Left forelimb (tissue), 1 donor: Measurements from ENCODE around the gene TMEM132A.

Experiments
- DNase-seq: peaks from one replicate; pipeline ENCODE4 v3.0.0-alpha.2; 2018; ENCODE audit warnings: low spot score

Gene TMEM132A

DNA sequence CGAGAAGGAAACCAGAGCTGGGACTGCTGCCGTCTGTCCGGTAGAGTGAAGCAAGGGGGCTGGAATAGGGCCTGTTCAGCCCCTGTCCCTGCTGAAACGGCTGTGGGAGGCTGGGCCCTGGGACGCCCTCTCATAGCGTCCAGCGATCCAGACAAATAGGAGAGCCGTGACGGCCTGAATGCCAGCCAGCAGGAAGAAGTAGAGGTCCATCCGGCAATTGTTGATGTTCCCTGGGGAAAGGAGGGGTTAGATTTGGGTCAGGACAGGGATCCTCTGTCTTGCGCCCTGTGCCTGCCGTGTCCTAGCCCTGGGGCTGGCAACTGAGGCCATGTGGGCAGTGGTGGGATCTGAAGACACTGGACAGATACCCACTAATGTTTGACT, 12.9 kb downstream of the TMEM132A start:
- DNase-seq: no peak

- DNase-seq: no peak
Measured at GRCh38 chr11:60937811-60938210, 13.6 kb downstream of the TMEM132A start.

GRCh38 chr11:60938500-60938899, 14.2 kb downstream of the TMEM132A start:
- DNase-seq: no peak

GRCh38 chr11:60939301-60939700, 15.0 kb downstream of the TMEM132A start:
- no peak for DNase-seq

GRCh38 chr11:60939855-60940254, 15.6 kb downstream of the TMEM132A start:
- DNase-seq: no peak

GRCh38 chr11:60941371-60942119, 17.3 kb downstream of the TMEM132A start:
- DNase-seq: no peak

DNA sequence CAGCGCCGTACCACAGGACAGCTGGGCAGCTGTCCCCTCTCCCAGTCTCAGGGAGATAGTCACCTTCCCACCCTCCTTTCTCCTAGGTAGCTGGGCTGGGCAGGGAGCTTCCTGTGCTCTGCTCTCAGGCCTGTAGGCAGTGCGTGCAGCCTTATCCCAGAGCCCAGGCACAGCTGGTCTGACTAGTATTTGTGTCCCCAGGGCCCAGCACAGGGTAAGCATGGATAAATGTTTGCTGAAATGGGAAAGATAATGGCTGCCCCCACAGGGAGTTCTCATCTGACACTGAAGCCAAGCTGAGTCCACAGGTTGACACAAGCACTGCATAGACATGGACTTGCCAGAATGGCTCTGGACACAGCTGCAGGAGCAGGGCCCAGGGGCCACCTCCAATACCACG, 18.0 kb downstream of the TMEM132A start:
- DNase-seq: no peak

DNA sequence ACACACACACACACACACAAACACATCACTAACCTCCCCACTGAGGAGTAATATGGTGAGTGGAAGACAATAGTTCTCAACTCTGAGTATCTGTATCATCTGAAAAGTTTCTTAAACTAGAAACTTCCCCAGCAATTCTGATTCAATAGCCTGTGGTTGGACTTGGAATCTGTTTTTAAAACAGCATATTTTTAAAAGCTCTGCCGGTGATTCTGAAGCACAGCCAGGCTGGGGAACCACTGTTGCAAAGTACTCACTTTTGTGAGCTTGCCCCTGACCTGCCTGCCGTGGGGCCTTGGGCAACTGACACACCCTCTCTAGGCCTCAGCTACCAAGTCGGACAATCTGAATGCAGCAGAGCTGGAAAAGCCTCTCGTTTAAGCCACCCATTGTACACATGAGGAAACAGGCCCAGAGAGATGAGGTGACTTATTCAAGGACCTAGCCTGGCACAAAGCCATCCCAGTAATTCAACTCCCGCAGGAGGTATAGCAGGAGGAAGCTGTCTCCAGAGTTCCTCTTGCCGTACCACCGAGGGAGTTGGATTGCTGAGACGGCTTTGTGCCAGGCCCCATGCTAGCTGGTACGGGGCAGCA, 18.8 kb downstream of the TMEM132A start:
- DNase-seq: no peak

GRCh38 chr11:60944490-60945294, 20.4 kb downstream of the TMEM132A start:
- no peak for DNase-seq

GRCh38 chr11:60945295-60945667, 21.0 kb downstream of the TMEM132A start:
- DNase-seq: no peak

GRCh38 chr11:60946601-60947264, 22.5 kb downstream of the TMEM132A start:
- no peak for DNase-seq

DNA sequence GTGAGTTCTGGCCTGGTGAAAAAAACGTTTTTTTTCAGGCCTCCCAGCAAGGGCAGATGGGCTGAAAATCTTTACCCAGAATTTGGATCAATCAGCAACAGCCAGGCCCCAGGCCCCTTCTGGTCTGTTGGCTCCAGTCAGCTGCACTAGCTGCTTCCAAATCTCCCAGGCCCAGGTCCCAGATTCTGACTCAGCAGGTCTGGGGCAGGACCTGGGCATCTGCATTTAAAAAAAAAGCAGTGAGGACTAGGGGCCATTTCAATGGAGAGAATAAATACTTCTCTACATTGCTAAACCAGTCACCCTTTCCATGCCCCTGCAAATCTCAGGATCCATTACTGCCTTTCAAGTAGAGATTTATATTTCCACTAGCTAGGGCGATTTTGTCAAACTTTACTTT, 23.4 kb downstream of the TMEM132A start:
- DNase-seq: no peak

DNA sequence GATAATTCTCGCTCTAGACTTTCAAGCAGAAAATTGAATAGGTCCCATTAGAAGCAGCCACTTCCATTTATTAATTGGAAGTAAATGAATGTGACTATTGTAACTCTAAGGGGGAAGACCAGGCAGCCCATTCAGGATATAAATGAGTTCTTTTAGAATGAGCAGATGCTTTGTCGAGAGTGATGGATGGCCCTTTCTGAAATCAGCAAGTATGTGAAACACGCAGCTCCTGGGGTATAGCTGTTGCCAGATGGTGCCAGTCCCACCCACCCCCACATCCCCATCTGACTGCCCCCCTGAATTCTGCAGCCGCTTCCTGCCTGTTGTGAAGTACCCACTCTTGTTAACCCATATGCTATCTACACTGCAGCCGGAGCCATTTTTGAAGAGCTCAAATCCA, 24.0 kb downstream of the TMEM132A start:
- DNase-seq: no peak

GRCh38 chr11:60950024-60950423, 25.8 kb downstream of the TMEM132A start:
- DNase-seq: no peak

DNA sequence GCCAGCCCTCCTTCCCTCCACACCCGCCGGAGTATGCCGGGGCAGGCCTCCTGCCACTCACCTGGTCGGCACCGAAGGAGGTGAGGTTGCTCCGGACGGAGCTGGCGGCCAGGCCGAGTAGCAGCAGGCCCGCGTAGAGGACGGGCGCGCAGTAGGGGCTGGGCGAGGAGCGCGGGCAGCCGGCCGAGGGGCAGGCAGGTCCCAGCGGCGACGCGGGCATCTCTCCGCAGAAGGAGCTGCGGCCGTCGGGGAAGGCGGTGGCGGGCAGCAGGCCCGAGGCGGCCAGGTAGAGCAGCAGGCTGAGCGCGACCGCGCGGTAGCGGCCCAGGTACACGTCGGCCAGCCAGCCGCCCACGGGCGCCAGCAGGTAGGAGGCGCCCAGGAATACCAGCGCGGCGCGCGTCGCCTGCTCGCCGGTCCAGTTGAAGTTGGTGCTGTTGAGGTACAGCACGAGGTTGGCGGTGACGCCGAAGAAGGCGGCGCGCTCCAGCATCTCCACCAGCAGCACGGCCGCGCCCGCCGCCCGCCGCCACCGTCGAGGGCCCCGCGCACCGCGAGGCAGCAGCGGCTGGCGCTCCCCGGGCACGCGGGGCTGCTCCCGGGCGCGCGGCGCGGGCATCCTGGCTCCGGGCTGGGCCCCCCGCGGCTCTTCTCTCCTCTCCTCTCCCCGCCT, 26.8 kb downstream of the TMEM132A start:
- no peak for DNase-seq

DNA sequence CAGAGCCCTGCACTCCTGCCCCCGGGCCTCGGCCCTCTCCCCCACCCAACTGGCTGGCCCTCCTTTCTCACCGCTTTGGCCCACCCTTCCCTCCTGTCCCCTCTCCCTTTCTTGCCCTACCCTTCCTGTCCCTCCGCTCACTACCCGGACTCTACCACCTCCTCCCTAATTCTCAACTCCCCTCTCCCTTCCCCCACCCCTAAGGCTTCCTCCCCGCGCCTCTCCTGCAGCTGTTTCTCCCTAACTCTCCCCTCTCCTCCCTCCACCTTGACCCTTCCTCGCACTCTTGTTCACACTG, 27.3 kb downstream of the TMEM132A start:
- no peak for DNase-seq

GRCh38 chr11:60951904-60952741, 27.9 kb downstream of the TMEM132A start, which contains the start of gene SLC15A3:
Gene SLC15A3, minus strand, starts transcription at chr11:60952176. Its CDS starts 625 bp downstream, at chr11:60951551.
- no peak for DNase-seq

- DNase-seq: no peak
Measured at GRCh38 chr11:60952742-60953170, 28.5 kb downstream of the TMEM132A start.

DNA sequence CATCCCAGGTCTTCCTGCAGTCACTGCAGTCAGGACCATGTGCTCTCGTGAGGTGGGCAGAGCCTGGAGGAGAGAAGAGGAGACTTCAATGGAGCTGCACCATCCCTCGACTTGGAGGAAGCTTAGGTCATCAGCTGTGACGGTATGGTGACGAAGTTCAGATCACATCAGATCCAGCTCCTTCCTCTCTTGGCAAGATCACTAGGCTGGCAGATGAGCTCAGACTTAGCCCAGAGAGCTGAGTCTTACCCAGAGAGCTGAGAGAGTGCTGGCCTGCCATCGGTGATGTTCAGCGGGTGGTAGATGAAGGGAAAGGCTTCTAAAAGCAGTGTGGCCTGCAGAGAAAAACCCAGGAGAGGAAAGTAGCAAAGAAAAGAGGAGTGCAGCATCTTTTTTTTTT, 29.5 kb downstream of the TMEM132A start:
- DNase-seq: no peak

GRCh38 chr11:60954421-60954820, 30.2 kb downstream of the TMEM132A start:
- no peak for DNase-seq

DNA sequence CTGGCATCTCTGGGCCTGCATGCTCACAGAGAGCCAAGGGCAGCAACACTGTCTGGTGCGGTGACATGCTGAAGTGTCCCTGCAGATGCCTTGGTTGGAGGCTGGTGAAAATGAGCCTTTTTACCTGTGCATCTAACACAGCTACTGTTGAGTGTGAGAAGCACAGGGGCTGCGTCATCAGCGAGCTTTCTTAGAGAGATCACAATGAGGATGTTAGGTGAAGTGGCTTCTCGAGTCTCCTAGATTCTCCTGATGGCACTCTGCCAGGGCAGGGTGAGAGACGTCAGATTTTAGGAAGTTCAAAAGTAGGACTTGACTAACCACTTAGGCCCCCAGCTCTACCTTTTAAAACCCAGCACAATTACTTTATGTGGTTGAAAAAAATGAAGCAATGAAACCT, 31.3 kb downstream of the TMEM132A start:
- DNase-seq: no peak
